HEK293 (cell line): ENCODE data around the gene DLG2.

Experiments used
- CTCF ChIA-PET: fragments of 350-600 bp; formaldehyde crosslinking; extraction: SDS; loops from one replicate; lab custom pipeline; 2021; ENCODE audit warnings: antibody characterized with exemption; lab: Yijun Ruan, JAX
- POLR2A ChIA-PET: fragments of 300-600 bp; formaldehyde crosslinking; extraction: SDS; loops from one replicate; lab custom pipeline; 2020; ENCODE audit warnings: antibody characterized with exemption, inconsistent platforms; lab: Yijun Ruan, JAX
- H3K27ac ChIP-seq: fragments of 200-500 bp; sonication (Bioruptor generic); 2 replicates; pipeline ENCODE4 v1.5.1; 2014; ENCODE audit warnings: low read depth, low read length, control low read depth, inconsistent platforms; ENCODE audit errors: extremely low read depth
- H3K36me3 ChIP-seq, 2 experiments: fragments of 200-500 bp in 1 of 2; sonication (Bioruptor generic) in 1 of 2; 1 replicate in 1 of 2; 2 replicates in 1 of 2; pipeline ENCODE4 v1.5.1; 2014 to 2017; ENCODE audit warnings: inconsistent platforms in 2 of 2, low read length in 2 of 2; ENCODE audit not compliant: control insufficient read depth in 2 of 2, insufficient read depth in 1 of 2
- H3K4me1 ChIP-seq: fragments of 200-500 bp; sonication (Bioruptor generic); 2 replicates; pipeline ENCODE4 v1.5.1; 2014; ENCODE audit warnings: mild to moderate bottlenecking, low read length, inconsistent platforms; ENCODE audit not compliant: control insufficient read depth, insufficient read depth
- H3K4me3 ChIP-seq: 2 replicates; pipeline ENCODE4 v1.5.1; 2011; ENCODE audit warnings: low read depth, mild to moderate bottlenecking, control low read depth, low read length, moderate library complexity
- H3K9me3 ChIP-seq: fragments of 200-500 bp; sonication (Bioruptor generic); 2 replicates; pipeline ENCODE4 v1.5.1; 2014; ENCODE audit warnings: low read depth, low read length, inconsistent platforms; ENCODE audit not compliant: control insufficient read depth, insufficient read depth
- PBX3 ChIP-seq: sonication (generic); formaldehyde crosslinking; IDR thresholded peaks from 2 replicates; pipeline ENCODE4 v1.8.1; 2022; ENCODE audit warnings: mild to moderate bottlenecking, moderate library complexity, missing genetic modification reagents
- PRDM2 ChIP-seq: fragments of 450-650 bp; formaldehyde crosslinking; IDR thresholded peaks from 2 replicates; pipeline ENCODE4 v1.5.1; 2016; ENCODE audit warnings: missing biosample characterization, missing genetic modification characterization, borderline replicate concordance
- REST ChIP-seq: fragments of 450-650 bp; formaldehyde crosslinking; IDR thresholded peaks from 2 replicates; pipeline ENCODE4 v1.5.1; 2016; ENCODE audit warnings: missing biosample characterization, missing genetic modification characterization
- SP3 ChIP-seq: fragments of 450-650 bp; formaldehyde crosslinking; IDR thresholded peaks from 2 replicates; pipeline ENCODE4 v1.5.1; 2016; ENCODE audit warnings: missing biosample characterization, missing genetic modification characterization
- WT1 ChIP-seq: fragments of 450-650 bp; formaldehyde crosslinking; IDR thresholded peaks from 2 replicates; pipeline ENCODE4 v1.5.1; 2016; ENCODE audit warnings: missing biosample characterization, missing genetic modification characterization
- ZBTB1 ChIP-seq: fragments of 450-650 bp; formaldehyde crosslinking; IDR thresholded peaks from 2 replicates; pipeline ENCODE4 v1.5.1; 2016; ENCODE audit warnings: missing biosample characterization, missing genetic modification characterization
- ZBTB8A ChIP-seq: fragments of 450-650 bp; formaldehyde crosslinking; IDR thresholded peaks from 2 replicates; pipeline ENCODE4 v1.5.1; 2016; ENCODE audit warnings: missing biosample characterization, missing genetic modification characterization
- ZFP37 ChIP-seq: fragments of 450-650 bp; formaldehyde crosslinking; IDR thresholded peaks from 2 replicates; pipeline ENCODE4 v1.5.1; 2016; ENCODE audit warnings: missing biosample characterization, missing genetic modification characterization
- ZNF239 ChIP-seq: fragments of 450-650 bp; formaldehyde crosslinking; IDR thresholded peaks from 2 replicates; pipeline ENCODE4 v1.5.1; 2016; ENCODE audit warnings: missing biosample characterization, missing genetic modification characterization
- ZNF449 ChIP-seq: fragments of 450-650 bp; formaldehyde crosslinking; IDR thresholded peaks from 2 replicates; pipeline ENCODE4 v1.5.1; 2017; ENCODE audit warnings: missing biosample characterization, mild to moderate bottlenecking, missing genetic modification characterization, moderate library complexity
- ZNF529 ChIP-seq: fragments of 450-650 bp; formaldehyde crosslinking; IDR thresholded peaks from 2 replicates; pipeline ENCODE4 v1.5.1; 2017; ENCODE audit warnings: missing genetic modification characterization, missing biosample characterization; ENCODE audit not compliant: insufficient replicate concordance
- ZNF530 ChIP-seq: fragments of 450-650 bp; formaldehyde crosslinking; IDR thresholded peaks from 2 replicates; pipeline ENCODE4 v1.5.1; 2016; ENCODE audit warnings: low read depth, missing biosample characterization, missing genetic modification characterization
- ZNF548 ChIP-seq: fragments of 450-650 bp; formaldehyde crosslinking; IDR thresholded peaks from 2 replicates; pipeline ENCODE4 v1.5.1; 2016; ENCODE audit warnings: missing biosample characterization, missing genetic modification characterization
- ZNF610 ChIP-seq: fragments of 450-650 bp; formaldehyde crosslinking; IDR thresholded peaks from 2 replicates; pipeline ENCODE4 v1.5.1; 2016; ENCODE audit warnings: missing biosample characterization, missing genetic modification characterization, borderline replicate concordance
- ZNF621 ChIP-seq: fragments of 450-650 bp; formaldehyde crosslinking; IDR thresholded peaks from 2 replicates; pipeline ENCODE4 v1.5.1; 2017; ENCODE audit warnings: missing biosample characterization, missing genetic modification characterization
- ZNF639 ChIP-seq: fragments of 450-650 bp; formaldehyde crosslinking; IDR thresholded peaks from 2 replicates; pipeline ENCODE4 v1.5.1; 2016; ENCODE audit warnings: missing biosample characterization, missing genetic modification characterization
- ZNF658 ChIP-seq: fragments of 450-650 bp; formaldehyde crosslinking; IDR thresholded peaks from 2 replicates; pipeline ENCODE4; 2016; ENCODE audit warnings: missing biosample characterization, missing genetic modification characterization
- ZNF660 ChIP-seq: fragments of 450-650 bp; IDR thresholded peaks from 2 replicates; pipeline ENCODE4 v1.5.1; 2018; ENCODE audit warnings: missing biosample characterization, mild to moderate bottlenecking, missing genetic modification characterization
- ZNF76 ChIP-seq: fragments of 450-650 bp; formaldehyde crosslinking; IDR thresholded peaks from 2 replicates; pipeline ENCODE4; 2016; ENCODE audit warnings: low read depth, missing biosample characterization, missing genetic modification characterization, borderline replicate concordance
- ZNF776 ChIP-seq: fragments of 450-650 bp; formaldehyde crosslinking; IDR thresholded peaks from 2 replicates; pipeline ENCODE4 v1.5.0; 2017; ENCODE audit warnings: missing biosample characterization, missing genetic modification characterization, borderline replicate concordance
- ZNF785 ChIP-seq: fragments of 450-650 bp; formaldehyde crosslinking; IDR thresholded peaks from 2 replicates; pipeline ENCODE4 v1.5.1; 2016; ENCODE audit warnings: missing biosample characterization, missing genetic modification characterization
- ZNF830 ChIP-seq: fragments of 450-650 bp; IDR thresholded peaks from 2 replicates; pipeline ENCODE4 v1.5.0; 2018; ENCODE audit warnings: missing biosample characterization, missing genetic modification characterization, low read depth, mild to moderate bottlenecking, moderate library complexity
- ZSCAN23 ChIP-seq: fragments of 450-650 bp; formaldehyde crosslinking; IDR thresholded peaks from 2 replicates; pipeline ENCODE4 v1.5.1; 2016; ENCODE audit warnings: missing biosample characterization, missing genetic modification characterization

The DLG2 gene

GRCh38 chr11:85295694-85296271, 331.4 kb downstream of the DLG2 start (continued):
- TF ChIP-seq ZSCAN23 (tag by site-specific recombination) (no peak), ZNF658 (tag by site-specific recombination) (no peak), ZBTB8A (no peak), PBX3 (CRISPR knock-in tag) (no peak), ZNF449 (tag by site-specific recombination) (no peak), ZNF660 (tag by site-specific recombination) (no peak)

GRCh38 chr11:85281550-85281949, 345.6 kb downstream of the DLG2 start:
- Histone ChIP-seq H3K36me3 (no peaks in the 10 kb centered on the region), H3K27ac (no peak overlapping the region), H3K9me3 (no peaks in the 10 kb centered on the region), H3K4me1 (no peaks in the 10 kb centered on the region), H3K4me3 (no peak overlapping the region)
- POLR2A ChIA-PET, result no interaction called here
- TF ChIP-seq ZNF830 (tag by site-specific recombination), result no peak
- no peak for TF ChIP-seq REST (tag by site-specific recombination)
- no peak for TF ChIP-seq ZNF776 (tag by site-specific recombination)
- TF ChIP-seq PRDM2 (tag by site-specific recombination), result no peak
- TF ChIP-seq ZNF529 (tag by site-specific recombination), result no peak
- no peak for TF ChIP-seq ZNF530 (tag by site-specific recombination)
- no peak for TF ChIP-seq ZFP37 (tag by site-specific recombination)
- TF ChIP-seq WT1, result no peak
- TF ChIP-seq SP3 (tag by site-specific recombination), result no peak
- TF ChIP-seq ZBTB1, result no peak
- no peak for TF ChIP-seq ZNF548 (tag by site-specific recombination)
- TF ChIP-seq ZNF621, result no peak
- no peak for TF ChIP-seq ZNF785
- TF ChIP-seq ZNF610 (tag by site-specific recombination), result no peak
- no peak for TF ChIP-seq ZNF639 (tag by site-specific recombination)
- no peak for TF ChIP-seq ZNF76
- TF ChIP-seq ZNF239 (tag by site-specific recombination), result no peak
- CTCF ChIA-PET, result interaction anchor here (0.7 kb wide), 1 partner anchor 78 kb away, joined by 3 read pairs; no protein-coding TSS in a partner anchor
